Effector CD8-positive, alpha-beta T cell (primary cell): Measurements from ENCODE around the gene ANKRD33.
"Not testable (repeated sequence)": the region's sequence is repeated elsewhere in the genome, so short reads cannot be mapped to it uniquely, and the experiment has no call there.

Experiments used
- DNase-seq: peaks from one replicate; lab custom pipeline; 2025; lab: John Stamatoyannopoulos, UW

The ANKRD33 gene

GRCh38 chr12:51883295-51883694 is 4.6 kb upstream of the ANKRD33 start:
- DNase-seq, result no peak

GRCh38 chr12:51883998-51884675 is 3.8 kb upstream of the ANKRD33 start:
- DNase-seq, result no peak

DNA sequence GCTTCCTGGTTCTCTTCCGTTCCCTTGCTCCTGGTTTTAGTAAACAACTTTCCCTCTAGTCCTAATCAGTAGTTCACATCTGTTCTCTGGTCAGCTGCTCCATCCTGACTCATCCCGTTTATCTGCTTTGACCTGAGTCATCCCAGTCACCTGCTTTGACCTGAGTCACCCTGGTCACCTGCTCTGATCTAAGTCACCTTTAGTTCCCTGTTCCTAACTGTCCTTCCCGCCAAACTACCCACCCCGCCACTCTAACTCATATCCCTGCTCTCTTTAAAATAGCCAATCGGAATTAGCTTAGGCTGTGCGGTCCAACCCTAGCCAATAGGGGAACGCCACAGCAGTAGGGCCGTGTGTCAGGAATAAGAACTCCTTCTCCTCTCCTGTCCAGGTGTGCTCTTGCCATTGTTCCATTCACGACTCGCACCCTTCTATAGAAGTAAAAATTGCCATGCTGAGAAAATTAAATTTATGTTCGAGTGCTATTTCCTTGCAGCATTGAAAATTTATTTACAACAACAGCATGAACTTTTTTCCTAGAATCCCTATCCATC is 3.1 kb upstream of the ANKRD33 start:
- no peak for DNase-seq

DNA sequence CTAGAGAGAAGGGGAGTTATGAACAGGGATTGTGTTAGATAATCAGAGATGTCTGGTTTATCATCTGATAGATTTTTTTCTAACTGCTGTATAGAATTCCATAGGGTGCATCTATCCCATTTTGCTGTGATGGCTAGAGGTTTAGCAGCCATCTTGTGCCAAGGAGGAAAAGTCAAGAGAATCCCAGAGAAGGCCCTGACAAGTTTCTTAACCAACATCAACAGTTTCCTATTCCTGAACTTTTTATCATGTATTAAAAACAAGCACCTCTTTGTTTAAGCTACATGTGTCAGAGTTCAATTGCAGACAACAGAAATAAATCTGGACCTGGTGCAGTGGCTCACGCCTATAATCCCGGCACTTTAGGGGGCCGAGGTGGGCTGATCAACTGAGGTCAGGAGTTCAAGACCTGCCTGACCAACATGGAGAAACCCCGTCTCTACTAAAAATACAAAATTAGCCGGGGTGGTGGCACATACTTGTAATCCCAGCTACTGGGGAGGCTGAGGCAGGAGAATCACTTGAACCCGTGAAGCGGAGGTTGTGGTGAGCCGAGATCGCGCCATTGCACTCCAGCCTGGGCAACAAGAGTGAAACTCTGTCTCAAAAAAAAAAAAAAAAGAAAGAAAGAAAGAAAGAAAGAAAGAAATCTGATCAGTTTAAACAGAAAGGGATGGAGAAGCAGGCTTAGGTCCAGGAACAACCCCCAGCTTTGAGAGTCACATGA is 2.4 kb upstream of the ANKRD33 start:
- DNase-seq, result not testable (repeated sequence)

DNA sequence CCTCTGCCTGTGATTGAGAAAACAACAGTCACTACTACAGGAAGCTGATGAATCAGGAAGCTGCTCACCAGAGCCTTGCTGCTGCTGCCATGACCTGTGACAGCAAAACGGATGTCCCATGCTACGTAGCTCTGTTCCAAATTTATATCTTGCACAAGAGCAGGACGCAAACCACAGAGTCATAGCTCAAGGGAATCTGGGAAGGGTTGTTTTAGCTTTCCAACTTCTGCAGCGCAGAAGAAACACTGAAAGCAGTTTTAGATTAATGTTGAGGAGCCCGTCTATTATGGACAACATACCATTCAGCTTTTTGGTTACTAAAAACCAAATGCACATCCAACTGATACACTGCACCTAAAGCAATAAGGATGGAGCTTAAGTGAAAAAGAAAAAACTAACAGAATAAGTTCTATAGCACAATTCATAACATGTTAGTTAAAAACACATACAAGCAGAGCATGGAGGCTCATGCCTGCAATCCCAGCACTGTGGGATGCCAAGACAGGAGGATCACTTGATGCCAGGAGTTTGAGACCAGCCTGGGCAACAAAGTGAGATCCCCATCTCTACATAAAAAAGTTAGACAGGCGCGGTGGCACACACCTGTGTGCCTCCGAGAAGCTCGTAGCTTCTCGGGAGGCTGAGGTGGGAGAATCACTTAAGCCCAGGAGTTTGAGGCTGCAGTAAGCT is 1.7 kb upstream of the ANKRD33 start:
- DNase-seq, result no peak

GRCh38 chr12:51888316-51889215 is 663 bp downstream of the ANKRD33 start:
- no peak for DNase-seq

GRCh38 chr12:51889216-51890132 is 1.6 kb downstream of the ANKRD33 start:
- no peak for DNase-seq

DNA sequence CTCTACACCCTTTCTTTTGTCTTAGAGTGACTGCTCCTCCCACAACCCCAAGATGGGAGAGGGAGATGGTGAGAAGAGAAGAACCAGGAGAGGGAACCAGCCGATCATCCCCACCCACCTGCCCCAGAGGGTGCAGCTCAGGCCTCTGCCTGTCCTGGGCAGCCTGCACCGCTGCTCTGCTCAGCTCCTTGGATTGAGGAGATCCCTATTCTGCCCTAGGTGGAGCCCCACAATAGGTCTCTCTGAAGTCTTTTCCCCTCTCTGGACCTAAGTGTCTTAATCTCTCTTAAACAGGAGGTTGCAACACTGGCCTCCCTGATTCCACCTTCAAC is 2.2 kb downstream of the ANKRD33 start:
- no peak for DNase-seq

GRCh38 chr12:51890511-51891171 is 2.7 kb downstream of the ANKRD33 start:
- no peak for DNase-seq

- DNase-seq, result no peak
Measured at GRCh38 chr12:51891843-51892242, 3.9 kb downstream of the ANKRD33 start.

GRCh38 chr12:51893786-51894185 is 5.9 kb downstream of the ANKRD33 start:
- no peak for DNase-seq

- DNase-seq, result no peak
Measured at GRCh38 chr12:51895378-51896135, 7.7 kb downstream of the ANKRD33 start.

DNA sequence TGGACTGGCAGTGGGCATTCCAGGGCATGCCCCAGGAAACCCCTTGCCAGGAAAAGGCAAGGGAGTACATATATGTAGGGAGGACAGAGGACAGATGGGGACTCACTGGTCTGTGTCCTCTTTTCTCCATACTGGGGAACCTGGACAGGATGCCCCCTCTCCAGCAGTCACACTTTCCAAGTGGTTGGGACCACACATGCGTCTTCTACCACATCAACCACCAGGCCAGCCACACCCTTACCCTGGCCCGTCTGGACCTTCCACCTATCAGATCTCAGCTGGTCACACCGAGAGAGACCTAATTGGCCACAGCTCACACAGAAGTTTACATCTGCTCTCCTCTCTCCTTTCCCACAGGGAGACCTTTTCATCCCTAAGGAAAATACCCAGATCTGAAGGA is 8.3 kb downstream of the ANKRD33 start:
- DNase-seq, result no peak

- DNase-seq, result no peak
Measured at GRCh38 chr12:51897181-51897580, 9.3 kb downstream of the ANKRD33 start.

DNA sequence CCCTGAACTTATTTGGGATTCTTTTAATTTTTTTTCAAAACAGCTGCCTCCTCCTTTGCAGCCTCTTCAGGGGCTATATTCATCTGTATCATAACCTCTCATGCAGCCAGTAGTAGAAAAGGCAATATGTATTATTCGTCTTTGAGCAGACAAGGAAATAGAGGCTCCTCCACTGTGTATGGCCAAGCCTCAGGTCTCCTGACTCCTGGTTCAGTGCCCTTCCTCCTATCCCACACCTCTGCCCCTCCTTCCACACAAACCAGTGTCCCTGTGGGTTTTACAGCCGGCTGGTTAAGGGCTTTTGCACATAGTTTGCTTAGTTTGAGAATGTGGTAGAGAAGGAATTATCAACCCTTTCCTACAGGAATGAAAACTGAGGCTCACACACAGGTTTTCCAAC is 10.6 kb downstream of the ANKRD33 start:
- no peak for DNase-seq

GRCh38 chr12:51898937-51899336 is 11.0 kb downstream of the ANKRD33 start:
- DNase-seq, result no peak

DNA sequence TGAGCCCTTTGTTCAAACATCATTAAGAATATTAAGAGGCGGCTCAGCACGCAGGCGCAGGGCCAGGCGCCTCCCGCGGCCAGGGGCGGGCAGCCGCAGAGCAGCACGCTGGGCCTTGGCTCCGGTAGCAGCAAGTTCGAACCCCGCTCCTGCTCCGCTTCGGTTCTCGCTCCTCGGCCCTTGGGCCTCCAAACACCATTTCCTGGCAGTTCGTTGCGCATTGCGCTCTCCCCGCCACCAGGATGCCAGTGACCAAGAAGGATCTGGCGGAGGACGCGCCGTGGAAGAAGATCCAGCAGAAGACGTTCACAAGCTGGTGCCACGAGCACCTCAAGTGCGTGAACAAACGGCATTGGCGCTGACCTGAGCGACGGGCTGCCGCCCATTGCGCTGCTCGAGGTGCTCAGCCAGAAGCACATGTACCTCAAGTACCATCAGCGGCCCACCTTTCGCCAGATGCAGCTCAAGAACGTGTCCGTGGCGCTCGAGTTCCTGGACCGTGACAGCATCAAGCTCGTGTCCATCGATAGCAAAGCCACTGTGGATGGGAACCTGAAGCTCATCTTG is 12.5 kb downstream of the ANKRD33 start:
- DNase-seq, result no peak

- DNase-seq, result no peak
Measured at GRCh38 chr12:51901121-51901817, 13.4 kb downstream of the ANKRD33 start.
